Measurements from ENCODE around the gene WDR36.

DNA sequence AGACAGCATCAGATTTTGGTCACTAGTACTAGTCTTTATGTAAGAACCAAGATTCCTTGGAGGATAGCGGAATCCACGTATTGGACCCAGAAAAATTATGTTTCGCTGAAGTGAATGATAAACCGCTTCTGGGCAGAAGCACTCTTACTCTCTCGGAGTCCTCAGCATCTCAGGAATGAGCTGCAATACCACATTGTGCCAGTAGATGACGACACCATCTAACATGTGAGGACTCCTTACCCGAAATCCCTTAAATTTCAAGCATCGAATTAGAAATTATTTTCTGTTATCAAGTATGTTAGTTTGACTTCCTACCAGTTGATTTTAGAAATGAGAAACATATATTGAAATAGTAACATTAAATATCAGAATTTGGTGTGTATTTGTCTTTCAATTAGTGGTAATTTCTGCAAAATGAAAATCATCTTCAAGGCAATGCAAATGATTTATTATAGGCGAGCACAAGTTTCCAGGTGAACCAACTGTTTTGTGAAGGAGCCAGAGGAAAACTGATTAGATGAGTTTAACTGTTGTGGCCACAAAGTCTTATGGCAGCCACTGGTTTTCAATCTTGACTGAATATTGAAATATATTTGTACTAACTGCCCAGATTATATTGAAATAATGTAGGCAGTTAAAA lies 66.1 kb downstream of the WDR36 start:
- no peak for TF ChIP-seq POLR2A (IDR thresholded peaks at IDR 0.05)
- TF ChIP-seq, protein P1, sequence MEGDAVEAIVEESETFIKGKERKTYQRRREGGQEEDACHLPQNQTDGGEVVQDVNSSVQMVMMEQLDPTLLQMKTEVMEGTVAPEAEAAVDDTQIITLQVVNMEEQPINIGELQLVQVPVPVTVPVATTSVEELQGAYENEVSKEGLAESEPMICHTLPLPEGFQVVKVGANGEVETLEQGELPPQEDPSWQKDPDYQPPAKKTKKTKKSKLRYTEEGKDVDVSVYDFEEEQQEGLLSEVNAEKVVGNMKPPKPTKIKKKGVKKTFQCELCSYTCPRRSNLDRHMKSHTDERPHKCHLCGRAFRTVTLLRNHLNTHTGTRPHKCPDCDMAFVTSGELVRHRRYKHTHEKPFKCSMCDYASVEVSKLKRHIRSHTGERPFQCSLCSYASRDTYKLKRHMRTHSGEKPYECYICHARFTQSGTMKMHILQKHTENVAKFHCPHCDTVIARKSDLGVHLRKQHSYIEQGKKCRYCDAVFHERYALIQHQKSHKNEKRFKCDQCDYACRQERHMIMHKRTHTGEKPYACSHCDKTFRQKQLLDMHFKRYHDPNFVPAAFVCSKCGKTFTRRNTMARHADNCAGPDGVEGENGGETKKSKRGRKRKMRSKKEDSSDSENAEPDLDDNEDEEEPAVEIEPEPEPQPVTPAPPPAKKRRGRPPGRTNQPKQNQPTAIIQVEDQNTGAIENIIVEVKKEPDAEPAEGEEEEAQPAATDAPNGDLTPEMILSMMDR (IDR thresholded peaks at IDR 0.05) = peak; percentile 89 to 98 (median 93)

All from prostate gland (tissue), 2 donors.